Ascending aorta (tissue), 2 donors: Measurements from ENCODE around the gene SOS2. TPM values are rescaled to one million over a fixed set of nuclear protein-coding genes. Genes with fewer than 3 reads are reported as not detected.
"Not testable (repeated sequence)": the region's sequence is repeated elsewhere in the genome, so short reads cannot be mapped to it uniquely, and the experiment has no call there.

Experiments
- DNase-seq, 2 donors: peaks; one replicate each; pipeline ENCODE4 v3.0.0-alpha.2; 2019; ENCODE audit warnings: low spot score in 2 of 2
- H3K27ac ChIP-seq, 2 donors: fragments of 200-600 bp; sonication (generic); one replicate each; pipeline ENCODE4 v1.5.1; 2016 to 2017; ENCODE audit warnings: mild to moderate bottlenecking in 1 of 2
- H3K27me3 ChIP-seq: fragments of 200-600 bp; sonication (generic); one replicate; pipeline ENCODE4 v1.5.1; 2017
- H3K36me3 ChIP-seq, 2 donors: fragments of 200-600 bp; sonication (generic); one replicate each; pipeline ENCODE4 v1.5.1; 2016
- H3K4me1 ChIP-seq, 2 donors: fragments of 200-600 bp; sonication (generic); one replicate each; pipeline ENCODE4 v1.5.1; 2016 to 2017; ENCODE audit warnings: mild to moderate bottlenecking in 1 of 2
- H3K4me3 ChIP-seq, 2 donors: fragments of 200-600 bp; sonication (generic); one replicate each; pipeline ENCODE4 v1.5.1; 2016 to 2017; ENCODE audit warnings: mild to moderate bottlenecking in 1 of 2
- H3K9me3 ChIP-seq, 2 donors: fragments of 200-600 bp; sonication (generic); one replicate each; pipeline ENCODE4 v1.5.1; 2016
- intact Hi-C: fragments of 100-400 bp; cut with DNase I; formaldehyde crosslinking; loops from one replicate; pipeline ENCODE4 v1.15.1; 2023
- total RNA-seq: library from RNA; depleted of rRNA; stranded (reverse); fragments of >200 nt; gene quantifications from one replicate; pipeline ENCODE4 v1.1.0, GENCODE V29; 2016
- TF ChIP-seq, protein P1 (sequence below), 3 experiments: fragments of 200-600 bp in 2 of 3; fragments of 450-650 bp in 1 of 3; sonication (generic) in 2 of 3; IDR thresholded peaks; one replicate each; pipeline ENCODE4 v1.5.1; 2016 to 2019; ENCODE audit warnings: antibody characterized with exemption in 3 of 3, mild to moderate bottlenecking in 1 of 3, moderate library complexity in 1 of 3

The SOS2 gene
- total RNA-seq, 1 donor from 2014 or later, result 7.3 TPM

DNA sequence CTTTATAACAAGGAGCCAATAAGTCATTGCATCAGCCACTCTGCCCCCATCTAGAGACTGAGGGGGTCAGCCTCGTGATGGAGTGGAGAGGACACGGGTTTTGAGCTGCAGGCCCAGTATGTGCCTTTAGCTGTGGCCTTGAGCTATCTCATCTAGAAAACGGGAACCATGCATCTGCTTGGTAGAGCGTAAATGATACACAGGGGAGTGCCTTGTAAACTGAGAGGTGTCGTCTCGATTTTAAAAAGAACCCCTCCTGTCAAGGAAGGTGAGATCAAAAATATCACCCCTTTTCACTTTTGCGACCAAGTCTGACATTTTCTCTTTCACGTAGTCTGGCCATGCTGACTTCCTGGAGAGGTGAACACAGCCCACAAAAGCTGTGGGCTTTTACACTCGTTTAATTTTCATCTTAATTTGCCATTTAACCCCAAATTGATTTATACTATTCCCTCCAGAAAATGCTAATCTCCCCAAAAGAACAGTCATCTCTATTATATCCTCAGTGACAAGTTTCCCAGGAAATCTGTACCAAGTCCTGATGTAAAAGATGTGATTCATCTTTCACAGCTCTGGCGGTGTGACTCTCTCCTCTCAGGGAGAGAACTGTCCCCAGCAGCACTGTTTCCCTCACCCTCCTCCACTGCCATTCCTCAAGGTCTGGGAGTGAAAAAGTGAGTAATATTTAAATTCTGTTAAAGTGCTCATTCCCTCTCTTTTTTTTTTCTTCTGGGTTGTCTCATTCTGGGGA is 145.6 kb downstream of the SOS2 start:
- TF ChIP-seq, protein P1, sequence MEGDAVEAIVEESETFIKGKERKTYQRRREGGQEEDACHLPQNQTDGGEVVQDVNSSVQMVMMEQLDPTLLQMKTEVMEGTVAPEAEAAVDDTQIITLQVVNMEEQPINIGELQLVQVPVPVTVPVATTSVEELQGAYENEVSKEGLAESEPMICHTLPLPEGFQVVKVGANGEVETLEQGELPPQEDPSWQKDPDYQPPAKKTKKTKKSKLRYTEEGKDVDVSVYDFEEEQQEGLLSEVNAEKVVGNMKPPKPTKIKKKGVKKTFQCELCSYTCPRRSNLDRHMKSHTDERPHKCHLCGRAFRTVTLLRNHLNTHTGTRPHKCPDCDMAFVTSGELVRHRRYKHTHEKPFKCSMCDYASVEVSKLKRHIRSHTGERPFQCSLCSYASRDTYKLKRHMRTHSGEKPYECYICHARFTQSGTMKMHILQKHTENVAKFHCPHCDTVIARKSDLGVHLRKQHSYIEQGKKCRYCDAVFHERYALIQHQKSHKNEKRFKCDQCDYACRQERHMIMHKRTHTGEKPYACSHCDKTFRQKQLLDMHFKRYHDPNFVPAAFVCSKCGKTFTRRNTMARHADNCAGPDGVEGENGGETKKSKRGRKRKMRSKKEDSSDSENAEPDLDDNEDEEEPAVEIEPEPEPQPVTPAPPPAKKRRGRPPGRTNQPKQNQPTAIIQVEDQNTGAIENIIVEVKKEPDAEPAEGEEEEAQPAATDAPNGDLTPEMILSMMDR (IDR thresholded peaks at IDR 0.05), result no peak
- no peak overlapping the region for H3K27ac ChIP-seq
- H3K36me3 ChIP-seq, result no peaks in the 10 kb centered on the region
- no peaks in the 10 kb centered on the region for H3K27me3 ChIP-seq
- no peaks in the 10 kb centered on the region for H3K4me1 ChIP-seq
- DNase-seq, result no peak
- H3K9me3 ChIP-seq, result no peaks in the 10 kb centered on the region
- H3K4me3 ChIP-seq, result no peak overlapping the region
- intact Hi-C loops, result no loop called here

GRCh38 chr14:50084666-50085065 is 146.7 kb downstream of the SOS2 start:
- Histone ChIP-seq H3K27ac (no peak overlapping the region), H3K27me3 (no peaks in the 10 kb centered on the region), H3K4me3 (no peak overlapping the region), H3K36me3 (no peaks in the 10 kb centered on the region), H3K9me3 (no peaks in the 10 kb centered on the region), H3K4me1 (no peaks in the 10 kb centered on the region)
- no peak for DNase-seq
- intact Hi-C loops, result no loop called here
- TF ChIP-seq, protein P1 (IDR thresholded peaks at IDR 0.05), result no peak

GRCh38 chr14:50083467-50084337 is 147.7 kb downstream of the SOS2 start:
- Histone ChIP-seq H3K27ac (no peak overlapping the region), H3K9me3 (no peaks in the 10 kb centered on the region), H3K36me3 (no peaks in the 10 kb centered on the region), H3K4me1 (no peaks in the 10 kb centered on the region), H3K4me3 (no peak overlapping the region), H3K27me3 (no peaks in the 10 kb centered on the region)
- DNase-seq, result no peak
- TF ChIP-seq, protein P1 (IDR thresholded peaks at IDR 0.05), result no peak
- intact Hi-C loops, result no loop called here

- H3K27me3 ChIP-seq, result no peaks in the 10 kb centered on the region
- H3K4me3 ChIP-seq, result no peak overlapping the region
- intact Hi-C loops, result no loop called here
- no peak for DNase-seq
- H3K36me3 ChIP-seq, result no peaks in the 10 kb centered on the region
- TF ChIP-seq, protein P1 (IDR thresholded peaks at IDR 0.05), result no peak
- H3K9me3 ChIP-seq, result no peaks in the 10 kb centered on the region
- H3K4me1 ChIP-seq, result no peaks in the 10 kb centered on the region
- no peak overlapping the region for H3K27ac ChIP-seq
Observed at GRCh38 chr14:50082784-50083466, 148.5 kb downstream of the SOS2 start.

- Histone ChIP-seq H3K27me3 (no peaks in the 10 kb centered on the region), H3K27ac (no peak overlapping the region), H3K4me1 (no peaks in the 10 kb centered on the region), H3K36me3 (no peaks in the 10 kb centered on the region), H3K9me3 (no peaks in the 10 kb centered on the region), H3K4me3 (no peak overlapping the region)
- DNase-seq, result no peak
- TF ChIP-seq, protein P1 (IDR thresholded peaks at IDR 0.05), result no peak
- intact Hi-C loops, result no loop called here
Observed at GRCh38 chr14:50082308-50082742, 149.1 kb downstream of the SOS2 start.

DNA sequence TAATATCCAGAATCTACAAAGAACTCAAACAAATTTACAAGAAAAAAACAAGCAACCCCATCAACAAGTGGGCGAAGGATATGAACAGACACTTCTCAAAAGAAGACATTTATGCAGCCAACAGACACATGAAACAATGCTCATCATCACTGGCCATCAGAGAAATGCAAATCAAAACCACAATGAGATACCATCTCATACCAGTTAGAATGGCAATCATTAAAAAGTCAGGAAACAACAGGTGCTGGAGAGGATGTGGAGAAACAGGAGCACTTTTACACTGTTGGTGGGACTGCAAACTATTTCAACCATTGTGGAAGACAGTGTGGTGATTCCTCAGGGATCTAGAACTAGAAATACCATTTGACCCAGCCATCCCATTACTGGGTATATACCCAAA is 152.3 kb downstream of the SOS2 start:
- H3K27ac ChIP-seq, H3K4me1 ChIP-seq: not testable (repeated sequence)

DNA sequence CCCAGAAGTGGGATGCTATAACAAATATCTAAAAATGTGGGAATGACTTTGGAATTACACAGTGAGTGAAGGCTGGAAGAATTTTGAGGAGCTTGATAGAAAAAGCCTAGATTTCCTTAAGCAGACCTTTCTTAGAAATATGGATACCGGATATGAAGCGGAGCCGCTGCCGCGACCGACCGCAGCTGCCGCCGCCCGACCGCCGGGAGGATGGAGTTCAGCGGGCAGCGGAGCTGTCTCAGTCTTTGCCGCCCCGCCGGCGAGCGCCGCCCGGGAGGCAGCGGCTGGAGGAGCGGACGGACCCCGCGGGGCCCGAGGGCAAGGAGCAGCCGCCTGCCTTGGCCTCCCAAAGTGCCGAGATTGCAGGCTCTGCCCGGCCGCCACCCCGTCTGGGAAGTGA is 157.7 kb downstream of the SOS2 start:
- DNase-seq, intact Hi-C loops, H3K27me3 ChIP-seq: not testable (repeated sequence)

More for the DNA sequence above, 152.3 kb downstream of the SOS2 start:
- H3K36me3 ChIP-seq, H3K27me3 ChIP-seq, H3K4me3 ChIP-seq, DNase-seq, H3K9me3 ChIP-seq, intact Hi-C loops: not testable (repeated sequence)

More for the DNA sequence above, 157.7 kb downstream of the SOS2 start:
- H3K4me1 ChIP-seq, H3K4me3 ChIP-seq, H3K27ac ChIP-seq, H3K9me3 ChIP-seq, H3K36me3 ChIP-seq: not testable (repeated sequence)
